Thyroid gland (tissue), 4 donors: ENCODE data around the gene HK1. TPM values are rescaled to one million over a fixed set of nuclear protein-coding genes. Genes with fewer than 3 reads are reported as not detected.

Experiments
- DNase-seq, 2 donors: peaks; one replicate each; pipeline ENCODE4 v3.0.0-alpha.2; 2019
- H3K27ac ChIP-seq, 3 donors: fragments of 200-600 bp; sonication (generic); 1 replicate in 2 of 3; 2 replicates in 1 of 3; pipeline ENCODE4 v1.5.1; 2016 to 2019; ENCODE audit warnings: mild to moderate bottlenecking in 1 of 3, moderate library complexity in 1 of 3
- H3K27me3 ChIP-seq: fragments of 200-600 bp; sonication (generic); one replicate; pipeline ENCODE4 v1.5.1; 2019
- H3K36me3 ChIP-seq, 2 donors: fragments of 200-600 bp; sonication (generic); one replicate each; pipeline ENCODE4 v1.5.1; 2016 to 2019
- H3K4me1 ChIP-seq, 2 donors: fragments of 200-600 bp; sonication (generic); one replicate each; pipeline ENCODE4 v1.5.1; 2017 to 2019
- H3K4me3 ChIP-seq, 3 donors: fragments of 200-600 bp; sonication (generic); replicated peaks in 1 of 3; 1 replicate in 2 of 3; 2 replicates in 1 of 3; pipeline ENCODE4 v1.5.1; 2016; ENCODE audit warnings: mild to moderate bottlenecking in 1 of 3
- H3K9me3 ChIP-seq: fragments of 200-600 bp; sonication (generic); one replicate; pipeline ENCODE4 v1.5.1; 2017
- CTCF ChIP-seq, 6 experiments: fragments of 200-600 bp in 3 of 6; fragments of 450-650 bp in 3 of 6; sonication (generic) in 3 of 6; IDR thresholded peaks; one replicate each; pipeline ENCODE4 v1.5.1; 2016 to 2019; ENCODE audit warnings: antibody characterized with exemption in 6 of 6, mild to moderate bottlenecking in 2 of 6, inconsistent platforms in 1 of 6, moderate library complexity in 1 of 6
- POLR2A ChIP-seq, 2 donors: fragments of 450-650 bp; IDR thresholded peaks; one replicate each; pipeline ENCODE4 v1.6.1; 2017; ENCODE audit warnings: antibody characterized with exemption in 2 of 2, mild to moderate bottlenecking in 2 of 2, moderate library complexity in 1 of 2
- WGBS, 2 donors: methylation state at CpG; one replicate each; pipeline ENCODE4 v1.1.5; 2017; 5-methylcytosine and 5-hydroxymethylcytosine counted together
- intact Hi-C: fragments of 100-400 bp; cut with DNase I; formaldehyde crosslinking; loops from one replicate; pipeline ENCODE4 v1.15.1; 2023
- total RNA-seq, 4 donors: library from RNA; depleted of rRNA; stranded (reverse); fragments of >200 nt; gene quantifications; one replicate each; pipeline ENCODE4 v1.2.3, GENCODE V29; 2016

HK1 gene
- total RNA-seq, 4 donors from 2014 or later = 106 to 231 (median 189) TPM

GRCh38 chr10:69377933-69378332 is 99.6 kb downstream of the HK1 start:
- no peak for DNase-seq
- no peaks in the 10 kb centered on the region for H3K9me3 ChIP-seq
- intact Hi-C loops = no loop called here
- peaks cover 35 to 45% of the 10 kb centered on the region in 2 donors for H3K4me1 ChIP-seq
- peaks cover 18 to 36% of the 10 kb centered on the region in 2 donors for H3K36me3 ChIP-seq
- no peak for TF ChIP-seq POLR2A (IDR thresholded peaks at IDR 0.05)
- no peak for TF ChIP-seq CTCF (IDR thresholded peaks at IDR 0.05)
- no peak overlapping the region for H3K4me3 ChIP-seq
- no peaks in the 10 kb centered on the region for H3K27me3 ChIP-seq
- 41 to 49% methylated on average over 3 of the region's 3 CpGs for WGBS, 2 donors
- H3K27ac ChIP-seq = peak overlapping the region; percentile 77 to 88 (median 87)

GRCh38 chr10:69379800-69380199 is 101.5 kb downstream of the HK1 start:
- Histone ChIP-seq H3K4me1 (peaks cover 30 to 32% of the 10 kb centered on the region in 2 donors), H3K36me3 (peaks cover 30 to 51% of the 10 kb centered on the region in 2 donors), H3K27me3 (no peaks in the 10 kb centered on the region), H3K9me3 (no peaks in the 10 kb centered on the region), H3K27ac (no peak overlapping the region), H3K4me3 (no peak overlapping the region)
- TF ChIP-seq CTCF (IDR thresholded peaks at IDR 0.05) = no peak
- TF ChIP-seq POLR2A (IDR thresholded peaks at IDR 0.05) = no peak
- 96 to 97% methylated on average over 16 of the region's 16 CpGs for WGBS, 2 donors
- no peak for DNase-seq
- intact Hi-C loops = no loop called here

- Histone ChIP-seq H3K4me3 (no peak overlapping the region), H3K9me3 (no peaks in the 10 kb centered on the region), H3K27ac (peak overlapping the region in 2 of 3 donors; percentile 27 to 50), H3K4me1 (peaks cover 14 to 20% of the 10 kb centered on the region in 2 donors), H3K36me3 (peaks cover 36 to 74% of the 10 kb centered on the region in 2 donors), H3K27me3 (no peaks in the 10 kb centered on the region)
- intact Hi-C loops = no loop called here
- TF ChIP-seq POLR2A (IDR thresholded peaks at IDR 0.05) (no peak), CTCF (IDR thresholded peaks at IDR 0.05) (no peak)
- 90 to 91% methylated on average over 26 of the region's 26 CpGs for WGBS, 2 donors
- no peak for DNase-seq
These were observed 104.3 kb downstream of the HK1 start for GRCh38 chr10:69382382-69383117.

GRCh38 chr10:69383558-69383957 is 105.3 kb downstream of the HK1 start:
- peaks cover 36 to 79% of the 10 kb centered on the region in 2 donors for H3K36me3 ChIP-seq
- TF ChIP-seq POLR2A (IDR thresholded peaks at IDR 0.05) = no peak
- TF ChIP-seq CTCF (IDR thresholded peaks at IDR 0.05) = no peak
- H3K27me3 ChIP-seq = no peaks in the 10 kb centered on the region
- peak overlapping the region in 1 of 3 donors; percentile 27 for H3K27ac ChIP-seq
- H3K4me3 ChIP-seq = no peak overlapping the region
- 69 to 94% methylated on average over 2 to 3 of the region's 3 CpGs for WGBS, 2 donors
- intact Hi-C loops = no loop called here
- no peaks in the 10 kb centered on the region for H3K9me3 ChIP-seq
- DNase-seq = no peak
- H3K4me1 ChIP-seq = peaks cover 7 to 16% of the 10 kb centered on the region in 2 donors

- no peak for DNase-seq
- intact Hi-C loops = no loop called here
- peak overlapping the region in 1 of 3 donors; percentile 71 for H3K27ac ChIP-seq
- TF ChIP-seq CTCF (IDR thresholded peaks at IDR 0.05) (no peak), POLR2A (IDR thresholded peaks at IDR 0.05) (no peak)
- WGBS, 2 donors = 92 to 93% methylated on average over 10 of the region's 10 CpGs
- peaks cover 11 to 18% of the 10 kb centered on the region in 2 donors for H3K4me1 ChIP-seq
- H3K9me3 ChIP-seq = no peaks in the 10 kb centered on the region
- peaks cover 34 to 83% of the 10 kb centered on the region in 2 donors for H3K36me3 ChIP-seq
- no peaks in the 10 kb centered on the region for H3K27me3 ChIP-seq
- no peak overlapping the region for H3K4me3 ChIP-seq
These were observed 106.0 kb downstream of the HK1 start for GRCh38 chr10:69384320-69384719.
